IMR-90 (cell line): Measurements from ENCODE around the gene RIC8A.

Source experiments
- MAFK ChIP-seq: IDR thresholded peaks from 2 replicates; pipeline ENCODE4 v1.6.1; 2012; ENCODE audit warnings: low read depth, low read length, improper control_type of control experiment
- RAD21 ChIP-seq: IDR thresholded peaks from 2 replicates; pipeline ENCODE4 v1.6.1; 2012; ENCODE audit warnings: low read length, improper control_type of control experiment
- SMC3 ChIP-seq: fragments of 150-350 bp; IDR thresholded peaks from 2 replicates; pipeline ENCODE4 v1.6.1; 2016; ENCODE audit warnings: low read depth, mild to moderate bottlenecking, antibody characterized with exemption, low read length, moderate library complexity
- TF ChIP-seq, protein P1 (sequence below): conservative IDR thresholded peaks from 2 replicates; pipeline ENCODE4 v1.5.1; 2012; ENCODE audit warnings: mild to moderate bottlenecking, low read depth, low read length, improper control_type of control experiment
- TF ChIP-seq, protein P2 (sequence below): fragments of 150-350 bp; IDR thresholded peaks from 2 replicates; pipeline ENCODE4 v1.6.1; 2016; ENCODE audit warnings: low read depth, mild to moderate bottlenecking, low read length, moderate library complexity, borderline replicate concordance

DNA sequence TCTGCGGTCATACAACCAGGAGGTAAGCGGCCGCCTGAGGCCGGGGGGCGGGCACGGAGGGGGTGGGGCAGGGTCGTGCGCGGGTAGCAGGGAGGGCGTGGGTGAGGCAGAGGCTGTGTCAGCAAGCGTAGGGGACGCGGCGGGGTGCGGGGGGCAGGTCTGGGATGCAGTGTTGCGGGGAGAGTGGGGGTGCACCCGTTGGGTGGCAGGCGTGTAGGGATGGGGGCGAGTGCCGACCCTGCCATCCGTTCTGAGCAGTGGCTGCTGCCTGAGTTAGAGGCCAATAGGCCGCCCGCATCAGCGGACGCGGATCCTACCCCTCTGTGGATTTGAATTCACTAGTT, 1.4 kb downstream of the RIC8A start:
- TF ChIP-seq, protein P1, sequence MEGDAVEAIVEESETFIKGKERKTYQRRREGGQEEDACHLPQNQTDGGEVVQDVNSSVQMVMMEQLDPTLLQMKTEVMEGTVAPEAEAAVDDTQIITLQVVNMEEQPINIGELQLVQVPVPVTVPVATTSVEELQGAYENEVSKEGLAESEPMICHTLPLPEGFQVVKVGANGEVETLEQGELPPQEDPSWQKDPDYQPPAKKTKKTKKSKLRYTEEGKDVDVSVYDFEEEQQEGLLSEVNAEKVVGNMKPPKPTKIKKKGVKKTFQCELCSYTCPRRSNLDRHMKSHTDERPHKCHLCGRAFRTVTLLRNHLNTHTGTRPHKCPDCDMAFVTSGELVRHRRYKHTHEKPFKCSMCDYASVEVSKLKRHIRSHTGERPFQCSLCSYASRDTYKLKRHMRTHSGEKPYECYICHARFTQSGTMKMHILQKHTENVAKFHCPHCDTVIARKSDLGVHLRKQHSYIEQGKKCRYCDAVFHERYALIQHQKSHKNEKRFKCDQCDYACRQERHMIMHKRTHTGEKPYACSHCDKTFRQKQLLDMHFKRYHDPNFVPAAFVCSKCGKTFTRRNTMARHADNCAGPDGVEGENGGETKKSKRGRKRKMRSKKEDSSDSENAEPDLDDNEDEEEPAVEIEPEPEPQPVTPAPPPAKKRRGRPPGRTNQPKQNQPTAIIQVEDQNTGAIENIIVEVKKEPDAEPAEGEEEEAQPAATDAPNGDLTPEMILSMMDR: no peak
- TF ChIP-seq RAD21: no peak
- no peak for TF ChIP-seq SMC3
- TF ChIP-seq, protein P2, sequence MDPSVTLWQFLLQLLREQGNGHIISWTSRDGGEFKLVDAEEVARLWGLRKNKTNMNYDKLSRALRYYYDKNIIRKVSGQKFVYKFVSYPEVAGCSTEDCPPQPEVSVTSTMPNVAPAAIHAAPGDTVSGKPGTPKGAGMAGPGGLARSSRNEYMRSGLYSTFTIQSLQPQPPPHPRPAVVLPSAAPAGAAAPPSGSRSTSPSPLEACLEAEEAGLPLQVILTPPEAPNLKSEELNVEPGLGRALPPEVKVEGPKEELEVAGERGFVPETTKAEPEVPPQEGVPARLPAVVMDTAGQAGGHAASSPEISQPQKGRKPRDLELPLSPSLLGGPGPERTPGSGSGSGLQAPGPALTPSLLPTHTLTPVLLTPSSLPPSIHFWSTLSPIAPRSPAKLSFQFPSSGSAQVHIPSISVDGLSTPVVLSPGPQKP: no peak
- no peak for TF ChIP-seq MAFK
